HL-60 (cell line): ENCODE data around the gene FBXO3.
A peak's percentile ranks its signal among the peaks of the same experiment; 100 is the strongest.

Experiments
- DNase-seq, 2 experiments: peaks; one replicate each; pipeline ENCODE4 v3.0.0-alpha.2; 2010 to 2020; ENCODE audit warnings: low read depth in 1 of 2, low spot score in 1 of 2
- H3K27ac ChIP-seq: fragments of 250-450 bp; sonication (Bioruptor Pico); replicated peaks from 2 replicates; pipeline ENCODE4 v1.5.1; 2020; ENCODE audit warnings: mild to moderate bottlenecking, moderate library complexity
- H3K27me3 ChIP-seq: fragments of 250-450 bp; sonication (Bioruptor Pico); 2 replicates; pipeline ENCODE4 v1.5.1; 2021; ENCODE audit warnings: mild to moderate bottlenecking, moderate library complexity; ENCODE audit not compliant: insufficient read depth, poor library complexity, severe bottlenecking
- H3K4me3 ChIP-seq: replicated peaks from 2 replicates; pipeline ENCODE4 v1.5.1; 2011; ENCODE audit warnings: mild to moderate bottlenecking, control low read depth, low read length; ENCODE audit not compliant: insufficient read depth
- CTCF ChIP-seq: IDR thresholded peaks from one replicate; pipeline ENCODE4 v1.5.1; 2011; ENCODE audit warnings: low read length, control low read depth, inconsistent platforms; ENCODE audit not compliant: insufficient read depth
- GABPA ChIP-seq: IDR thresholded peaks from 2 replicates; pipeline ENCODE4 v1.6.1; 2012; ENCODE audit warnings: low read depth
- POLR2AphosphoS5 ChIP-seq: IDR thresholded peaks from 2 replicates; pipeline ENCODE4 v1.6.1; 2012; ENCODE audit warnings: low read depth
- REST ChIP-seq: IDR thresholded peaks from 2 replicates; pipeline ENCODE4 v1.6.1; 2012; ENCODE audit warnings: low read depth; ENCODE audit not compliant: insufficient replicate concordance
- SPI1 ChIP-seq: IDR thresholded peaks from 2 replicates; pipeline ENCODE4 v1.6.1; 2012; ENCODE audit warnings: low read depth, mild to moderate bottlenecking, borderline replicate concordance

Gene FBXO3

GRCh38 chr11:33713856-33714398 is 60.4 kb downstream of the FBXO3 start:
- TF ChIP-seq SPI1 = no peak
- TF ChIP-seq REST = no peak
- TF ChIP-seq CTCF = no peak
- no peak for TF ChIP-seq POLR2AphosphoS5
- no peak for TF ChIP-seq GABPA
- Histone ChIP-seq H3K4me3 (no peak overlapping the region), H3K27ac (no peak overlapping the region), H3K27me3 (no peaks in the 10 kb centered on the region)
- DNase-seq = no peak

- TF ChIP-seq POLR2AphosphoS5 = no peak
- no peak for TF ChIP-seq CTCF
- TF ChIP-seq REST = no peak
- TF ChIP-seq GABPA = no peak
- TF ChIP-seq SPI1 = no peak
- no peak overlapping the region for H3K27ac ChIP-seq
- H3K27me3 ChIP-seq = no peaks in the 10 kb centered on the region
- DNase-seq = peak in 1 of 2 experiments; percentile 20
- no peak overlapping the region for H3K4me3 ChIP-seq
These were observed 61.0 kb downstream of the FBXO3 start for GRCh38 chr11:33713151-33713855.

GRCh38 chr11:33712436-33712835 is 61.9 kb downstream of the FBXO3 start:
- no peaks in the 10 kb centered on the region for H3K27me3 ChIP-seq
- no peak overlapping the region for H3K4me3 ChIP-seq
- DNase-seq = no peak
- H3K27ac ChIP-seq = no peak overlapping the region
- TF ChIP-seq REST (no peak), POLR2AphosphoS5 (no peak), SPI1 (no peak), CTCF (no peak), GABPA (no peak)
